GM06990 (cell line): ENCODE measurements around the gene UBE2Q1.

ENCODE experiments used
- DNase-seq: peaks from one replicate; pipeline ENCODE4 v3.0.0-alpha.2; 2011; ENCODE audit not compliant: insufficient read length; ENCODE audit errors: extremely low read depth
- H3K27me3 ChIP-seq: replicated peaks from 2 replicates; pipeline ENCODE4 v1.6.0; 2011; ENCODE audit warnings: low read length; ENCODE audit not compliant: control insufficient read depth, insufficient read depth
- H3K36me3 ChIP-seq: 2 replicates; pipeline ENCODE4 v1.5.1; 2011; ENCODE audit warnings: low read length; ENCODE audit not compliant: control insufficient read depth, insufficient read depth
- H3K4me3 ChIP-seq: replicated peaks from 2 replicates; pipeline ENCODE4 v1.5.1; 2011; ENCODE audit warnings: low read depth, mild to moderate bottlenecking, control low read depth, low read length
- TF ChIP-seq, protein P1 (sequence below): IDR thresholded peaks from 2 replicates; pipeline ENCODE4 v1.5.1; 2011; ENCODE audit warnings: low read length, control low read depth, mild to moderate bottlenecking, inconsistent platforms; ENCODE audit not compliant: insufficient read depth, poor library complexity, severe bottlenecking

UBE2Q1 gene

GRCh38 chr1:154571964-154572288, 13.5 kb upstream of the UBE2Q1 start:
- Histone ChIP-seq H3K27me3 (peaks cover 2% of the 10 kb centered on the region; the same call in 1 of the 2 replicates), H3K36me3 (no peaks in the 10 kb centered on the region; the same call in none of the 2 replicates), H3K4me3 (no peak overlapping the region)
- no peak for DNase-seq
- TF ChIP-seq, protein P1, sequence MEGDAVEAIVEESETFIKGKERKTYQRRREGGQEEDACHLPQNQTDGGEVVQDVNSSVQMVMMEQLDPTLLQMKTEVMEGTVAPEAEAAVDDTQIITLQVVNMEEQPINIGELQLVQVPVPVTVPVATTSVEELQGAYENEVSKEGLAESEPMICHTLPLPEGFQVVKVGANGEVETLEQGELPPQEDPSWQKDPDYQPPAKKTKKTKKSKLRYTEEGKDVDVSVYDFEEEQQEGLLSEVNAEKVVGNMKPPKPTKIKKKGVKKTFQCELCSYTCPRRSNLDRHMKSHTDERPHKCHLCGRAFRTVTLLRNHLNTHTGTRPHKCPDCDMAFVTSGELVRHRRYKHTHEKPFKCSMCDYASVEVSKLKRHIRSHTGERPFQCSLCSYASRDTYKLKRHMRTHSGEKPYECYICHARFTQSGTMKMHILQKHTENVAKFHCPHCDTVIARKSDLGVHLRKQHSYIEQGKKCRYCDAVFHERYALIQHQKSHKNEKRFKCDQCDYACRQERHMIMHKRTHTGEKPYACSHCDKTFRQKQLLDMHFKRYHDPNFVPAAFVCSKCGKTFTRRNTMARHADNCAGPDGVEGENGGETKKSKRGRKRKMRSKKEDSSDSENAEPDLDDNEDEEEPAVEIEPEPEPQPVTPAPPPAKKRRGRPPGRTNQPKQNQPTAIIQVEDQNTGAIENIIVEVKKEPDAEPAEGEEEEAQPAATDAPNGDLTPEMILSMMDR = no peak

GRCh38 chr1:154571244-154571963, 12.9 kb upstream of the UBE2Q1 start:
- Histone ChIP-seq H3K27me3 (peaks cover 2% of the 10 kb centered on the region; the same call in 1 of the 2 replicates), H3K4me3 (no peak overlapping the region), H3K36me3 (no peaks in the 10 kb centered on the region)
- no peak for DNase-seq
- TF ChIP-seq, protein P1 = no peak

DNA sequence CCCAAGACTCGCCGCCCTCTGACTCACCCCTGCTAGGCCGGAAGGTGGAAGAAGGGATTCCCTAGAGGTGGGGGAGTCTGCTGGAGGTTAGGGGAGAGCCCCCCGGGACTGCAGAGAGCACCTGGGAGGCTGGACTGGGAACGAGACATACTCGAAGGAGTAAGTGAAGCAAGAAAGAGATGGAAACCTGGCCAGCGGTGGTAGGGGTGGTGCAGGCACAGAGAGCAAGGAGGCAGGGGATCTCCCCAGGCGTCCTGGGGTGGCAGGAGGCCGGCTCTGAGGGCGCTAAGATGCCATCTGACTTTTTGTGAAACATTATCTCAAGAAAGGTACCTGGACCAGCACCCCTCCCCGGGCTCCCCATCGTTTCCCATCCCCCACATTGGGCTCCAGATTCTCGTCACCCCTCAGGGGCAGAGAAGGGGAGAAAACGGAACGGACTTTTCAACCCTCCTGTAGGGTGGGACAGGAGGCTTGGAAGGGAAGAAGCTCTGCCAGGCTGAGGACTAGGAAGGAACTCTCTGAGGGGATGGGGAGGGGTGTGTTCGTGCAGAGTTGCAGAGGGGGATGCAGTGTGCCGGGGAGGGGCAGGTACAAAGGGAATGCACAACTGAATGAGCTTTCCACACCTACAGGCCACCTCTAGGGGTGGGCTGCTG, 9.8 kb upstream of the UBE2Q1 start:
- H3K27me3 ChIP-seq = peaks cover 3% of the 10 kb centered on the region; the same call in 1 of the 2 replicates
- no peaks in the 10 kb centered on the region for H3K36me3 ChIP-seq
- TF ChIP-seq, protein P1 = no peak
- no peak overlapping the region; the same call in 1 of the 2 replicates for H3K4me3 ChIP-seq
- no peak for DNase-seq

DNA sequence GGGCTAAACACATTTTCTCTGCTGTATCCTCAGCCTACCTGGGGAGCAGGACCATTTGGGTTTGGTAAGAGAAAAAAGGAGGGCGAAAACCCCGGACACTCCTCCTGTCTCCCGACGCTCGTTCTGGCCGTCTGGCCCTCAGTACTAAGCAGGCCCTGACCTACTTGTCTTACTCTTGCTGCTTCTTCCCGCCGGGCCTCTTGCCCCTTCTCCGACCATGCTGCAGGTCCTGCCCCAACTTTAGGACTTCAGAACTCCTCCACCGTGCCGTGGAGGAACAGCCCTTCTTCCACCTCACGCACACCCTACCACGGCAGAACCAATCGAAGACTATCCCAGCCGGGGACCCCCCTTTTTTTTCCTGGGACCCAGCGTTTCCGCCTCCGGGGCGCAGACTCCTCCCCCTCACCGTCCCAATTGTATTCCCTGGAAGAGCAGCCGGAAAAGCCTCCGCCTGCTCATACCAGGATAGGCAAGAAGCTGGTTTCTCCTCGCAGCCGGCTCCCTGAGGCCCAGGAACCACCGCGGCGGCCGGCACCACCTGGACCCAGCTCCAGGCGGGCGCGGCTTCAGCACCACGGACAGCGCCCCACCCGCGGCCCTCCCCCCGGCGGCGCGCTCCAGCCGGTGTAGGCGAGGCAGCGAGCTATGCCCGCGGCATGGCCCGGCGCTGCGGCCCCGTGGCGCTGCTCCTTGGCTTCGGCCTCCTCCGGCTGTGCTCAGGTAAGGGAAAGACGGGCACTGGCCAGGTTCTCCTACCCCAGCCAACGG, 9.1 kb upstream of the UBE2Q1 start, which contains the start of gene CHRNB2:
Gene CHRNB2, plus strand, starts transcription at position 393 of the 771 bp plus-strand sequence. Its CDS starts 267 bp downstream, at position 660.
- H3K4me3 ChIP-seq = no peak within 1 kb of the TSS; the same call in 1 of the 2 replicates

GRCh38 chr1:154565876-154566275, 7.4 kb upstream of the UBE2Q1 start:
- peaks cover 3% of the 10 kb centered on the region; the same call in 1 of the 2 replicates for H3K27me3 ChIP-seq
- no peak overlapping the region for H3K4me3 ChIP-seq
- no peaks in the 10 kb centered on the region for H3K36me3 ChIP-seq
- no peak for DNase-seq
- TF ChIP-seq, protein P1 = no peak

More for the DNA sequence above, 9.1 kb upstream of the UBE2Q1 start, which contains the start of gene CHRNB2:
- DNase-seq = peak; percentile 59
- H3K27me3 ChIP-seq = peaks cover 3% of the 10 kb centered on the region; the same call in 1 of the 2 replicates
- TF ChIP-seq, protein P1 = no peak
- H3K36me3 ChIP-seq = no peaks in the 10 kb centered on the region
